Cardiac muscle cell (in vitro differentiated cells and primary cell): ENCODE data around the gene SWI5. TPM values are rescaled to one million over a fixed set of nuclear protein-coding genes. Genes with fewer than 3 reads are reported as not detected.
A peak's percentile ranks its signal among the peaks of the same experiment; 100 is the strongest.

Experiments
- DNase-seq, 2 donors: peaks; one replicate each; pipeline versions ENCODE4 v3.0.0 to v3.0.0-alpha.2; 2010 to 2017; ENCODE audit warnings: low read depth in 1 of 2, low spot score in 1 of 2
- H3K27ac ChIP-seq: fragments of 200-600 bp; sonication (generic); 2 replicates; pipeline ENCODE4 v1.5.1; 2016
- H3K27me3 ChIP-seq: fragments of 200-600 bp; sonication (generic); 2 replicates; pipeline ENCODE4 v1.6.0; 2016; ENCODE audit warnings: control low read depth
- H3K36me3 ChIP-seq: fragments of 200-600 bp; sonication (generic); 2 replicates; pipeline ENCODE4 v1.5.1; 2016; ENCODE audit warnings: control low read depth
- H3K4me1 ChIP-seq: fragments of 200-600 bp; sonication (generic); 2 replicates; pipeline ENCODE4 v1.8.1; 2017; ENCODE audit warnings: low read depth, mild to moderate bottlenecking, mixed run types
- H3K4me3 ChIP-seq: fragments of 200-600 bp; sonication (generic); 2 replicates; pipeline ENCODE4 v1.5.1; 2016; ENCODE audit warnings: mild to moderate bottlenecking
- H3K9me3 ChIP-seq: fragments of 200-600 bp; sonication (generic); 2 replicates; pipeline ENCODE4 v1.5.1; 2017; ENCODE audit warnings: low read depth, mild to moderate bottlenecking, control low read depth
- CTCF ChIP-seq: IDR thresholded peaks from 2 replicates; pipeline ENCODE4 v1.5.1; 2012; ENCODE audit warnings: low read depth, mild to moderate bottlenecking, low read length
- polyA plus RNA-seq: library from polyadenylated mRNA; unstranded; fragments of >200 nt; fragmentation: Nextera tagmentation; extraction: Ambion mirVana; gene quantifications from 2 replicates; pipeline ENCODE4 v1.2.1, GENCODE V29; 2016
- total RNA-seq: library from RNA; depleted of rRNA; stranded (reverse); fragments of >200 nt; gene quantifications from 2 replicates; pipeline ENCODE4 v1.2.3, GENCODE V29; 2016

Gene SWI5
- total and polyA plus RNA-seq, 2 experiments from 2014 or later, result 37.7 to 82.6 TPM

GRCh38 chr9:128321879-128322403 is 45.9 kb downstream of the SWI5 start:
- H3K9me3 ChIP-seq, result no peaks in the 10 kb centered on the region
- peaks cover 13% of the 10 kb centered on the region for H3K4me1 ChIP-seq
- peak overlapping the region; percentile 60 for H3K4me3 ChIP-seq
- peaks cover 6% of the 10 kb centered on the region for H3K36me3 ChIP-seq
- no peaks in the 10 kb centered on the region for H3K27me3 ChIP-seq
- no peak for TF ChIP-seq CTCF
- DNase-seq, result no peak
- no peak overlapping the region for H3K27ac ChIP-seq

- Histone ChIP-seq H3K36me3 (no peaks in the 10 kb centered on the region), H3K4me3 (peak within 1 kb of the TSS; percentile 60), H3K27me3 (no peaks in the 10 kb centered on the region), H3K4me1 (peaks cover 13% of the 10 kb centered on the region), H3K9me3 (no peaks in the 10 kb centered on the region), H3K27ac (peak within 1 kb of the TSS; percentile 87)
- TF ChIP-seq CTCF, result no peak
- DNase-seq, result peak; percentile 96 to 98
Measured at GRCh38 chr9:128322404-128323211, 46.5 kb downstream of the SWI5 start, which contains the start of the genes COQ4 and TRUB2. Gene COQ4 (plus strand): TSS chr9:128322839. CDS start chr9:128322859, 20 bp downstream. Gene TRUB2 (minus strand): TSS chr9:128322447. CDS start chr9:128322408, 39 bp downstream.

GRCh38 chr9:128323212-128323730 is 47.2 kb downstream of the SWI5 start:
- H3K9me3 ChIP-seq, result no peaks in the 10 kb centered on the region
- H3K27me3 ChIP-seq, result no peaks in the 10 kb centered on the region
- H3K4me3 ChIP-seq, result peak overlapping the region; percentile 60
- peaks cover 13% of the 10 kb centered on the region for H3K4me1 ChIP-seq
- no peaks in the 10 kb centered on the region for H3K36me3 ChIP-seq
- no peak for TF ChIP-seq CTCF
- DNase-seq, result peak in 1 of 2 donors; percentile 27
- peak overlapping the region; percentile 87 for H3K27ac ChIP-seq

GRCh38 chr9:128323791-128324190 is 47.7 kb downstream of the SWI5 start:
- no peak for TF ChIP-seq CTCF
- Histone ChIP-seq H3K27ac (no peak overlapping the region), H3K27me3 (no peaks in the 10 kb centered on the region), H3K36me3 (no peaks in the 10 kb centered on the region), H3K4me1 (peaks cover 13% of the 10 kb centered on the region), H3K4me3 (peak overlapping the region; percentile 60), H3K9me3 (no peaks in the 10 kb centered on the region)
- no peak for DNase-seq

GRCh38 chr9:128324401-128324800 is 48.3 kb downstream of the SWI5 start:
- peaks cover 13% of the 10 kb centered on the region for H3K4me1 ChIP-seq
- no peaks in the 10 kb centered on the region for H3K9me3 ChIP-seq
- H3K27me3 ChIP-seq, result no peaks in the 10 kb centered on the region
- no peaks in the 10 kb centered on the region for H3K36me3 ChIP-seq
- H3K4me3 ChIP-seq, result no peak overlapping the region
- H3K27ac ChIP-seq, result no peak overlapping the region
- TF ChIP-seq CTCF, result no peak
- no peak for DNase-seq
